Ascending aorta (tissue), 2 donors: ENCODE measurements around the gene ZNF385A. TPM values are rescaled to one million over a fixed set of nuclear protein-coding genes. Genes with fewer than 3 reads are reported as not detected.

ENCODE experiments used
- DNase-seq, 2 donors: peaks; one replicate each; pipeline ENCODE4 v3.0.0-alpha.2; 2019; ENCODE audit warnings: low spot score in 2 of 2
- H3K27ac ChIP-seq, 2 donors: fragments of 200-600 bp; sonication (generic); one replicate each; pipeline ENCODE4 v1.5.1; 2016 to 2017; ENCODE audit warnings: mild to moderate bottlenecking in 1 of 2
- H3K27me3 ChIP-seq: fragments of 200-600 bp; sonication (generic); one replicate; pipeline ENCODE4 v1.5.1; 2017
- H3K36me3 ChIP-seq, 2 donors: fragments of 200-600 bp; sonication (generic); one replicate each; pipeline ENCODE4 v1.5.1; 2016
- H3K4me1 ChIP-seq, 2 donors: fragments of 200-600 bp; sonication (generic); one replicate each; pipeline ENCODE4 v1.5.1; 2016 to 2017; ENCODE audit warnings: mild to moderate bottlenecking in 1 of 2
- H3K4me3 ChIP-seq, 2 donors: fragments of 200-600 bp; sonication (generic); one replicate each; pipeline ENCODE4 v1.5.1; 2016 to 2017; ENCODE audit warnings: mild to moderate bottlenecking in 1 of 2
- H3K9me3 ChIP-seq, 2 donors: fragments of 200-600 bp; sonication (generic); one replicate each; pipeline ENCODE4 v1.5.1; 2016
- CTCF ChIP-seq, 3 experiments: fragments of 200-600 bp in 2 of 3; fragments of 450-650 bp in 1 of 3; sonication (generic) in 2 of 3; IDR thresholded peaks; one replicate each; pipeline ENCODE4 v1.5.1; 2016 to 2019; ENCODE audit warnings: antibody characterized with exemption in 3 of 3, mild to moderate bottlenecking in 1 of 3, moderate library complexity in 1 of 3
- intact Hi-C: fragments of 100-400 bp; cut with DNase I; formaldehyde crosslinking; loops from one replicate; pipeline ENCODE4 v1.15.1; 2023
- total RNA-seq: library from RNA; depleted of rRNA; stranded (reverse); fragments of >200 nt; gene quantifications from one replicate; pipeline ENCODE4 v1.1.0, GENCODE V29; 2016

Gene ZNF385A
- total RNA-seq, 1 donor from 2014 or later, result 53.2 TPM

DNA sequence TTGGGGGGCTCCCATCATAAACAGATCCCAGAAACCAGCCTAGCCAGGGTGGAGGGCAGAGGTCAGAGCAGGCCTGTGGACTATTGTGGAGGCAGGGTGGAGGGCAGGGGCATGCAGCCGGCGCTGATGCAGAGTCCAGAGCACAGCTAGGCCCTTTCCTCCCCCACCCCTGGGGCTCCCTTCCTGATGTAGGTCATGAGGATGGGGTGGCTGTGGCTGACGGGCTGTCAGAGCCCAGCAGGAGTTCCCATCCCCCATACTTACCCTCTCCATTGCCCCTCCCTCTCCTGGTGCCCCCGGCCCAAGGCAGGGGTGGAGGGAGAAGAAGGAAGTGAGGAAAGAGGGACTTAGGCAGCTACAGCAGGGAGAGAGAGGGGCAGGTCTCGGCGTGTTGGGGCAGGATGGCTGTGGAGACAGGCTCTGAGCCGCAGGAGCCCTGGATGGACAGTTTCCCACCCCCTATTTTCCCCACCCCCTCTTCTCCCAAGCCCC is 5.7 kb upstream of the ZNF385A start:
- Histone ChIP-seq H3K9me3 (no peaks in the 10 kb centered on the region), H3K36me3 (peaks cover 12 to 14% of the 10 kb centered on the region in 2 donors), H3K27ac (peak overlapping the region in 1 of 2 donors; percentile 26), H3K27me3 (no peaks in the 10 kb centered on the region), H3K4me1 (peaks cover 0 to 10% of the 10 kb centered on the region in 2 donors), H3K4me3 (no peak overlapping the region)
- no peak for TF ChIP-seq CTCF (IDR thresholded peaks at IDR 0.05)
- no peak for DNase-seq
- intact Hi-C loops, result no loop called here

DNA sequence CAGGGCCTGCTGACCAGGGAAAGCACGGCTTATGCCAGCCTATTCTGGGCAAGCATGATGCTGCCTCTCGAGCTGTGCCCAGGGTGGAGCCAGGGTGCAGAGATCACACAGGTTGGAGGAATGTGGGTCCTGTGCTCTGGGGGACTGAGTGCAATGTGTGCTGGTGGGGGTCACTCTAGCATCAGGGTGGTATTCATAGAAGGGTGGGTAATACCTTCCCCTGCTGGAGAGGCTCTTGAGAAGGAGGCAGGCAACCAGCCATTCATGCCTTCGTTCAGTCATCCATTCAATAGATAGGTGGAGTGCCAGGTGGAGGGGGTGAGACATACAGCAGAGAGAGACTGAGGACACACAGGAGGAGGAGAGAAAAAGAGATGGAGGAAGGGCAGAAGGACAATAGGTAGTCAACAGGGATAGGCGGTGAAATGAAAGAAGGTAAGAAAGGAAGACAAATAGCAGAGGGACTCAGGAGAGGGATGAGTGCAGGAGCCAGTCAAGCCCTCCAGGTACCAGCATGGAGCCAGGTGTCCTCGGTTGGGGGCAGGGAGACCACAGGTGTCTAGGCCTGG is 5.2 kb upstream of the ZNF385A start:
- no peak for DNase-seq
- intact Hi-C loops, result no loop called here
- Histone ChIP-seq H3K27me3 (no peaks in the 10 kb centered on the region), H3K27ac (no peak overlapping the region), H3K36me3 (peaks cover 7 to 9% of the 10 kb centered on the region in 2 donors), H3K9me3 (no peaks in the 10 kb centered on the region), H3K4me1 (peaks cover 0 to 10% of the 10 kb centered on the region in 2 donors), H3K4me3 (no peak overlapping the region)
- TF ChIP-seq CTCF (IDR thresholded peaks at IDR 0.05), result no peak

- no peak for TF ChIP-seq CTCF (IDR thresholded peaks at IDR 0.05)
- no peak for DNase-seq
- Histone ChIP-seq H3K4me1 (peaks cover 0 to 10% of the 10 kb centered on the region in 2 donors), H3K27ac (no peak overlapping the region), H3K36me3 (peaks cover under 1 to 3% of the 10 kb centered on the region in 2 donors), H3K4me3 (no peak overlapping the region), H3K9me3 (no peaks in the 10 kb centered on the region), H3K27me3 (no peaks in the 10 kb centered on the region)
- intact Hi-C loops, result no loop called here
Measured at GRCh38 chr12:54389134-54389508, 4.6 kb upstream of the ZNF385A start.

- Histone ChIP-seq H3K4me1 (peaks cover 0 to 10% of the 10 kb centered on the region in 2 donors), H3K4me3 (no peak overlapping the region), H3K36me3 (no peaks in the 10 kb centered on the region), H3K27me3 (no peaks in the 10 kb centered on the region), H3K9me3 (no peaks in the 10 kb centered on the region), H3K27ac (no peak overlapping the region)
- intact Hi-C loops, result no loop called here
- DNase-seq, result no peak
- no peak for TF ChIP-seq CTCF (IDR thresholded peaks at IDR 0.05)
Measured at GRCh38 chr12:54388237-54389133, 4.0 kb upstream of the ZNF385A start.

DNA sequence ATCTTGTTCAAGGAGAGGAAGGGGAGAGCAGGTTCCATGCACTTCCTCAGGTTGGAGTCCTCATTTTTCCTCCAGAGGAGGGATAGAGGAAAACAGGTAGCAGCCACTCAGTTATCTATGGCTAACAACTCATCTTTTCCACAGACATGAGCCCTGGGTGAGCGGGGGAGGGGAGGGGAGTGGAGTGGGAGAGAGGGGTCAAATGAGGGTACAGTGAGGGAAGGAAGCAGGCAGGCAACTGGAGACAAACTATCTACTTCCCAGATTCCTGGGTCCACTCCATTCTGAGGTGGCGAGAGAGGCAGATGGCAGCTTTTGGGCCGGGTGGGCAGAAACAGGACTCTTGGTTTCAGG is 2.6 kb upstream of the ZNF385A start:
- intact Hi-C loops, result no loop called here
- H3K4me3 ChIP-seq, result no peak overlapping the region
- H3K36me3 ChIP-seq, result no peaks in the 10 kb centered on the region
- DNase-seq, result no peak
- H3K9me3 ChIP-seq, result no peaks in the 10 kb centered on the region
- TF ChIP-seq CTCF (IDR thresholded peaks at IDR 0.05), result no peak
- H3K27me3 ChIP-seq, result no peaks in the 10 kb centered on the region
- peak overlapping the region in 1 of 2 donors; percentile 10 for H3K27ac ChIP-seq
- peaks cover 0 to 10% of the 10 kb centered on the region in 2 donors for H3K4me1 ChIP-seq
